ENCODE data around the gene KRTAP23-1.

Gene KRTAP23-1

DNA sequence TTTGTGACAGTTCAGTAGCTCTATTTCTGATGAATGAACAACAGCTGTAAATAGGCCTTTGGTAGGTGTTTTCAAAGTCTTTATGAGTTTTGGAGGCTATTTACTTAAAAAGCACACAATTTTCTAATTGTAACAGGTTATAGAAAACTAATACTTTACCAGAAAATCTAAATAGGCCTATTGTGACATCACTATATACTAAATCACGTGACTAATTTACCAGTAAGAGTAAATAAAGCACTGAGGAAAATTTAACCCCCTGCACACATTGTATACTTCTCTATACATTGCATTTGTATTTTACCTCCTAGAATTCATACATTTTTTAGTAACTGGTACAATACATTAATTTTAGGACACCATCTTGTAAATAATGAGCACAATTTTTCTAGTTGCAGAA, 43.3 kb downstream of the KRTAP23-1 start:
- DNase-seq, result no peak
